ENCODE data around the gene SESN3.

The SESN3 gene

GRCh38 chr11:95182397-95182796, 48.6 kb downstream of the SESN3 start:
- H3K9ac ChIP-seq (ENCODE audit: low read length) = no peak overlapping the region
- no peak overlapping the region for H2AK5ac ChIP-seq (ENCODE audit: low read length, severe bottlenecking)
- H3K27ac ChIP-seq (ENCODE audit: low read length, poor library complexity, severe bottlenecking) = no peak overlapping the region
- H3K4ac ChIP-seq (ENCODE audit: low read depth in 1 of 2, low read length in 2 of 2) = no peak overlapping the region
- H4K8ac ChIP-seq (ENCODE audit: low read length) = no peak overlapping the region
- DNase-seq = no peak
- no peak overlapping the region for H2BK5ac ChIP-seq (ENCODE audit: low read depth, low read length, poor library complexity, severe bottlenecking)
- no peak overlapping the region for H3K4me3 ChIP-seq (ENCODE audit: insufficient read depth in 1 of 2, low read depth in 1 of 2, low read length in 2 of 2)
- no peak overlapping the region for H2BK12ac ChIP-seq (ENCODE audit: low read length in 2 of 2)
- H3K23ac ChIP-seq (ENCODE audit: low read length in 2 of 2) = no peak overlapping the region
- H3K14ac ChIP-seq (ENCODE audit: low read length in 2 of 2) = no peak overlapping the region
- WGBS = 92% methylated on average over 2 of the region's 2 CpGs
- no peak overlapping the region for H3K18ac ChIP-seq (ENCODE audit: low read depth in 1 of 2, low read length in 2 of 2)
- peaks cover 3 to 48% of the 10 kb centered on the region in 2 experiments for H3K36me3 ChIP-seq (ENCODE audit: control insufficient read depth in 1 of 2, insufficient read depth in 2 of 2, low read depth in 1 of 2, low read length in 2 of 2)
- H3K79me1 ChIP-seq (replicated peaks; ENCODE audit: low read length, poor library complexity, severe bottlenecking) = no peaks in the 10 kb centered on the region
- H3K27me3 ChIP-seq (ENCODE audit: control insufficient read depth in 1 of 2, insufficient read depth in 1 of 2, low read length in 2 of 2) = no peaks in the 10 kb centered on the region
- no peak overlapping the region for H2BK15ac ChIP-seq (ENCODE audit: low read depth, poor library complexity, severe bottlenecking)
- H3K4me2 ChIP-seq (ENCODE audit: low read length, poor library complexity, severe bottlenecking) = no peak overlapping the region
- H3K9me3 ChIP-seq (ENCODE audit: control insufficient read depth, low read length) = no peaks in the 10 kb centered on the region
- H2BK120ac ChIP-seq (ENCODE audit: low read depth, low read length) = no peak overlapping the region
- no peak overlapping the region for H4K91ac ChIP-seq (ENCODE audit: low read length)
- H3K4me1 ChIP-seq (ENCODE audit: control insufficient read depth, insufficient read depth, low read depth, low read length) = no peaks in the 10 kb centered on the region
- no peak overlapping the region for H2AFZ ChIP-seq (ENCODE audit: low read depth, low read length)

- no peak for DNase-seq
- no peaks in the 10 kb centered on the region for H3K27me3 ChIP-seq (ENCODE audit: control insufficient read depth in 1 of 2, insufficient read depth in 1 of 2, low read length in 2 of 2)
- no peak overlapping the region for H4K91ac ChIP-seq (ENCODE audit: low read length)
- no peak overlapping the region for H2BK120ac ChIP-seq (ENCODE audit: low read depth, low read length)
- H4K8ac ChIP-seq (ENCODE audit: low read length) = no peak overlapping the region
- no peak overlapping the region for H2BK5ac ChIP-seq (ENCODE audit: low read depth, low read length, poor library complexity, severe bottlenecking)
- H3K4ac ChIP-seq (ENCODE audit: low read depth in 1 of 2, low read length in 2 of 2) = no peak overlapping the region
- no peak overlapping the region for H3K14ac ChIP-seq (ENCODE audit: low read length in 2 of 2)
- no peaks in the 10 kb centered on the region for H3K9me3 ChIP-seq (ENCODE audit: control insufficient read depth, low read length)
- no peaks in the 10 kb centered on the region for H3K79me1 ChIP-seq (replicated peaks; ENCODE audit: low read length, poor library complexity, severe bottlenecking)
- no peak overlapping the region for H2AK5ac ChIP-seq (ENCODE audit: low read length, severe bottlenecking)
- H3K4me3 ChIP-seq (ENCODE audit: insufficient read depth in 1 of 2, low read depth in 1 of 2, low read length in 2 of 2) = no peak overlapping the region
- WGBS = 89% methylated on average over 4 of the region's 4 CpGs
- H3K4me2 ChIP-seq (ENCODE audit: low read length, poor library complexity, severe bottlenecking) = no peak overlapping the region
- H3K23ac ChIP-seq (ENCODE audit: low read length in 2 of 2) = no peak overlapping the region
- H3K27ac ChIP-seq (ENCODE audit: low read length, poor library complexity, severe bottlenecking) = no peak overlapping the region
- no peaks in the 10 kb centered on the region for H3K4me1 ChIP-seq (ENCODE audit: control insufficient read depth, insufficient read depth, low read depth, low read length)
- no peak overlapping the region for H3K9ac ChIP-seq (ENCODE audit: low read length)
- H3K18ac ChIP-seq (ENCODE audit: low read depth in 1 of 2, low read length in 2 of 2) = no peak overlapping the region
- H2AFZ ChIP-seq (ENCODE audit: low read depth, low read length) = no peak overlapping the region
- H3K36me3 ChIP-seq (ENCODE audit: control insufficient read depth in 1 of 2, insufficient read depth in 2 of 2, low read depth in 1 of 2, low read length in 2 of 2) = peaks cover 5 to 61% of the 10 kb centered on the region in 2 experiments
- H2BK15ac ChIP-seq (ENCODE audit: low read depth, poor library complexity, severe bottlenecking) = no peak overlapping the region
- H2BK12ac ChIP-seq (ENCODE audit: low read length in 2 of 2) = no peak overlapping the region
These were observed 55.1 kb downstream of the SESN3 start for GRCh38 chr11:95175818-95176380.

- H3K4me3 ChIP-seq (ENCODE audit: insufficient read depth in 1 of 2, low read depth in 1 of 2, low read length in 2 of 2) = no peak overlapping the region
- H2BK5ac ChIP-seq (ENCODE audit: low read depth, low read length, poor library complexity, severe bottlenecking) = no peak overlapping the region
- H3K9ac ChIP-seq (ENCODE audit: low read length) = no peak overlapping the region
- no peak overlapping the region for H3K27ac ChIP-seq (ENCODE audit: low read length, poor library complexity, severe bottlenecking)
- H3K79me1 ChIP-seq (replicated peaks; ENCODE audit: low read length, poor library complexity, severe bottlenecking) = no peaks in the 10 kb centered on the region
- no peak overlapping the region for H3K4me2 ChIP-seq (ENCODE audit: low read length, poor library complexity, severe bottlenecking)
- peaks cover 5 to 27% of the 10 kb centered on the region in 2 experiments for H3K36me3 ChIP-seq (ENCODE audit: control insufficient read depth in 1 of 2, insufficient read depth in 2 of 2, low read depth in 1 of 2, low read length in 2 of 2)
- H3K14ac ChIP-seq (ENCODE audit: low read length in 2 of 2) = no peak overlapping the region
- no peaks in the 10 kb centered on the region for H3K27me3 ChIP-seq (ENCODE audit: control insufficient read depth in 1 of 2, insufficient read depth in 1 of 2, low read length in 2 of 2)
- WGBS = 97% methylated on average over 5 of the region's 5 CpGs
- H3K4ac ChIP-seq (ENCODE audit: low read depth in 1 of 2, low read length in 2 of 2) = no peak overlapping the region
- no peaks in the 10 kb centered on the region for H3K4me1 ChIP-seq (ENCODE audit: control insufficient read depth, insufficient read depth, low read depth, low read length)
- H2BK15ac ChIP-seq (ENCODE audit: low read depth, poor library complexity, severe bottlenecking) = no peak overlapping the region
- H4K91ac ChIP-seq (ENCODE audit: low read length) = no peak overlapping the region
- H3K9me3 ChIP-seq (ENCODE audit: control insufficient read depth, low read length) = no peaks in the 10 kb centered on the region
- no peak overlapping the region for H2AFZ ChIP-seq (ENCODE audit: low read depth, low read length)
- H3K18ac ChIP-seq (ENCODE audit: low read depth in 1 of 2, low read length in 2 of 2) = no peak overlapping the region
- H3K23ac ChIP-seq (ENCODE audit: low read length in 2 of 2) = no peak overlapping the region
- DNase-seq = no peak
- no peak overlapping the region for H2BK12ac ChIP-seq (ENCODE audit: low read length in 2 of 2)
- no peak overlapping the region for H2BK120ac ChIP-seq (ENCODE audit: low read depth, low read length)
- H2AK5ac ChIP-seq (ENCODE audit: low read length, severe bottlenecking) = no peak overlapping the region
- H4K8ac ChIP-seq (ENCODE audit: low read length) = no peak overlapping the region
These were observed 60.7 kb downstream of the SESN3 start for GRCh38 chr11:95170294-95170693.

GRCh38 chr11:95166781-95167180, 64.2 kb downstream of the SESN3 start:
- no peak overlapping the region for H3K4ac ChIP-seq (ENCODE audit: low read depth in 1 of 2, low read length in 2 of 2)
- no peak overlapping the region for H3K4me3 ChIP-seq (ENCODE audit: insufficient read depth in 1 of 2, low read depth in 1 of 2, low read length in 2 of 2)
- H3K14ac ChIP-seq (ENCODE audit: low read length in 2 of 2) = no peak overlapping the region
- no peak overlapping the region for H2AK5ac ChIP-seq (ENCODE audit: low read length, severe bottlenecking)
- no peak for DNase-seq
- H3K4me1 ChIP-seq (ENCODE audit: control insufficient read depth, insufficient read depth, low read depth, low read length) = no peaks in the 10 kb centered on the region
- H2BK120ac ChIP-seq (ENCODE audit: low read depth, low read length) = no peak overlapping the region
- H3K27ac ChIP-seq (ENCODE audit: low read length, poor library complexity, severe bottlenecking) = no peak overlapping the region
- H3K79me1 ChIP-seq (replicated peaks; ENCODE audit: low read length, poor library complexity, severe bottlenecking) = no peaks in the 10 kb centered on the region
- no peak overlapping the region for H4K8ac ChIP-seq (ENCODE audit: low read length)
- H3K36me3 ChIP-seq (ENCODE audit: control insufficient read depth in 1 of 2, insufficient read depth in 2 of 2, low read depth in 1 of 2, low read length in 2 of 2) = peaks cover 0 to 4% of the 10 kb centered on the region in 2 experiments
- no peak overlapping the region for H4K91ac ChIP-seq (ENCODE audit: low read length)
- WGBS = 87% methylated on average over 2 of the region's 2 CpGs
- H3K9me3 ChIP-seq (ENCODE audit: control insufficient read depth, low read length) = no peaks in the 10 kb centered on the region
- H2AFZ ChIP-seq (ENCODE audit: low read depth, low read length) = no peak overlapping the region
- no peak overlapping the region for H2BK5ac ChIP-seq (ENCODE audit: low read depth, low read length, poor library complexity, severe bottlenecking)
- no peak overlapping the region for H3K18ac ChIP-seq (ENCODE audit: low read depth in 1 of 2, low read length in 2 of 2)
- H3K23ac ChIP-seq (ENCODE audit: low read length in 2 of 2) = no peak overlapping the region
- no peak overlapping the region for H2BK15ac ChIP-seq (ENCODE audit: low read depth, poor library complexity, severe bottlenecking)
- H3K27me3 ChIP-seq (ENCODE audit: control insufficient read depth in 1 of 2, insufficient read depth in 1 of 2, low read length in 2 of 2) = no peaks in the 10 kb centered on the region
- H3K4me2 ChIP-seq (ENCODE audit: low read length, poor library complexity, severe bottlenecking) = no peak overlapping the region
- no peak overlapping the region for H3K9ac ChIP-seq (ENCODE audit: low read length)
- no peak overlapping the region for H2BK12ac ChIP-seq (ENCODE audit: low read length in 2 of 2)
